HepG2 (cell line): Measurements from ENCODE around the gene TTLL10. TPM values are rescaled to one million over a fixed set of nuclear protein-coding genes. Genes with fewer than 3 reads are reported as not detected.

Experiments
- ATAC-seq: fragments of 200-7000 bp; cut with Tn5 transposase; 3 replicates; pipeline ENCODE4 v1.9.1; 2020; ENCODE audit warnings: mild to moderate bottlenecking, moderate library complexity
- BruUV-seq: library from RNA; stranded (reverse); fragments of 400-500 nt; replicated peaks from 2 replicates; lab custom pipeline; 2021; lab: Mats Ljungman, UMichigan
- CTCF ChIA-PET: fragments of 300-600 bp; formaldehyde crosslinking; extraction: SDS; loops from one replicate; lab custom pipeline; 2021; ENCODE audit warnings: low total read pairs, inconsistent platforms, low intra/inter-chr PET ratio; lab: Yijun Ruan, JAX
- POLR2A ChIA-PET: fragments of 350-600 bp; sonication (Branson Sonifier 250); formaldehyde crosslinking; loops from one replicate; lab custom pipeline; 2020; ENCODE audit warnings: antibody characterized with exemption, inconsistent platforms; lab: Yijun Ruan, JAX
- DNase-seq: peaks from one replicate; pipeline ENCODE4 v3.0.0-alpha.2; 2015; ENCODE audit warnings: low spot score
- FAIRE-seq: peaks from 3 replicates; lab custom pipeline; 2011; peaks lifted over from hg19 to GRCh38; lab: Jason Lieb, UNC
- H2AFZ ChIP-seq: one replicate; pipeline ENCODE4 v1.6.1; 2011; ENCODE audit warnings: low read length, inconsistent platforms
- H3K27ac ChIP-seq: fragments of 300-600 bp; 3 replicates; pipeline ENCODE4 v1.8.0; 2011; ENCODE audit warnings: mixed run types, mild to moderate bottlenecking, mixed read lengths, low read length, inconsistent platforms; ENCODE audit not compliant: insufficient read depth; ENCODE audit errors: extremely low read length
- H3K27me3 ChIP-seq, 2 experiments: fragments of 200-600 bp in 1 of 2; 2 replicates in 1 of 2; 3 replicates in 1 of 2; pipeline versions ENCODE4 v1.6.0 to v1.8.0; 2011; ENCODE audit warnings: low read length in 2 of 2, mild to moderate bottlenecking in 2 of 2, moderate library complexity in 2 of 2, inconsistent platforms in 1 of 2; ENCODE audit not compliant: insufficient read depth in 2 of 2, control insufficient read depth in 1 of 2
- H3K36me3 ChIP-seq, 2 experiments: fragments of 200-600 bp in 1 of 2; replicated peaks in 1 of 2; 2 replicates in 1 of 2; 3 replicates in 1 of 2; pipeline versions ENCODE4 v1.5.1 to v1.8.0; 2011; ENCODE audit warnings: low read length in 2 of 2, inconsistent platforms in 1 of 2; ENCODE audit not compliant: insufficient read depth in 2 of 2, control insufficient read depth in 1 of 2
- H3K4me1 ChIP-seq: 2 replicates; pipeline ENCODE4 v1.5.1; 2012; ENCODE audit warnings: low read length, inconsistent platforms; ENCODE audit not compliant: insufficient read depth
- H3K4me2 ChIP-seq: 2 replicates; pipeline ENCODE4 v1.6.0; 2011; ENCODE audit warnings: low read depth, low read length, inconsistent platforms
- H3K4me3 ChIP-seq, 3 experiments: fragments of 200-600 bp in 1 of 3; sonication (generic), shearing (Covaris generic) in 1 of 3; replicated peaks in 1 of 3; 2 replicates each; pipeline ENCODE4 v1.5.1; 2011 to 2016; ENCODE audit warnings: low read length in 3 of 3, inconsistent platforms in 2 of 3, low read depth in 2 of 3, mild to moderate bottlenecking in 2 of 3, control low read depth in 1 of 3, mixed read lengths in 1 of 3; ENCODE audit not compliant: insufficient read depth in 1 of 3
- H3K79me2 ChIP-seq: one replicate; pipeline ENCODE4 v1.6.1; 2011; ENCODE audit warnings: low read length, inconsistent platforms; ENCODE audit not compliant: insufficient read depth
- H3K9ac ChIP-seq: 2 replicates; pipeline ENCODE4 v1.6.0; 2011; ENCODE audit warnings: mild to moderate bottlenecking, low read depth, low read length, inconsistent platforms; ENCODE audit not compliant: insufficient read depth
- H3K9me3 ChIP-seq: 2 replicates; pipeline ENCODE4 v1.5.1; 2012; ENCODE audit warnings: mild to moderate bottlenecking, low read length
- H4K20me1 ChIP-seq: 2 replicates; pipeline ENCODE4 v1.6.0; 2011; ENCODE audit warnings: inconsistent platforms, mild to moderate bottlenecking, low read length, moderate library complexity; ENCODE audit not compliant: insufficient read depth
- CCAR2 ChIP-seq: fragments of 200-400 bp; formaldehyde crosslinking; optimal IDR thresholded peaks from 2 replicates; pipeline ENCODE3; 2018; ENCODE audit warnings: low read depth, mild to moderate bottlenecking, low read length, moderate library complexity
- ELF3 ChIP-seq: IDR thresholded peaks from 2 replicates; pipeline ENCODE4 v1.6.1; 2016; ENCODE audit warnings: missing genetic modification reagents, missing compliant biosample characterization
- GFI1 ChIP-seq: sonication (generic); formaldehyde crosslinking; IDR thresholded peaks from 2 replicates; pipeline ENCODE4 v1.5.0; 2020; ENCODE audit warnings: missing genetic modification reagents, mild to moderate bottlenecking, borderline replicate concordance
- PLSCR1 ChIP-seq: sonication (generic); formaldehyde crosslinking; IDR thresholded peaks from 2 replicates; pipeline ENCODE4 v1.5.0; 2020; ENCODE audit warnings: missing genetic modification reagents, mild to moderate bottlenecking, borderline replicate concordance
- RBAK ChIP-seq: sonication (generic); formaldehyde crosslinking; IDR thresholded peaks from 2 replicates; pipeline ENCODE4 v1.5.1; 2020; ENCODE audit warnings: mild to moderate bottlenecking, missing genetic modification reagents
- RXRB ChIP-seq: IDR thresholded peaks from 2 replicates; pipeline ENCODE4 v1.6.1; 2016; ENCODE audit warnings: borderline replicate concordance, missing genetic modification reagents, missing compliant biosample characterization
- TBX2 ChIP-seq: sonication (generic); formaldehyde crosslinking; IDR thresholded peaks from 2 replicates; pipeline ENCODE4 v1.5.0; 2020; ENCODE audit warnings: missing genetic modification reagents, mild to moderate bottlenecking, borderline replicate concordance
- TBX3 ChIP-seq: fragments of 450-650 bp; IDR thresholded peaks from 2 replicates; pipeline ENCODE4 v1.6.1; 2017; ENCODE audit warnings: antibody characterized with exemption, mild to moderate bottlenecking, inconsistent platforms, borderline replicate concordance
- UBTF ChIP-seq: sonication (generic); formaldehyde crosslinking; IDR thresholded peaks from 2 replicates; pipeline ENCODE4 v1.4.0; 2020; ENCODE audit warnings: mild to moderate bottlenecking, missing genetic modification reagents
- ZFX ChIP-seq: sonication (generic); formaldehyde crosslinking; IDR thresholded peaks from 2 replicates; pipeline ENCODE4 v1.4.0; 2020; ENCODE audit warnings: mild to moderate bottlenecking, low read depth, missing genetic modification reagents, moderate library complexity
- ZFY ChIP-seq: sonication (generic); formaldehyde crosslinking; IDR thresholded peaks from 2 replicates; pipeline ENCODE4 v1.4.0; 2020; ENCODE audit warnings: missing genetic modification reagents
- ZNF232 ChIP-seq: sonication (generic); formaldehyde crosslinking; IDR thresholded peaks from 2 replicates; pipeline ENCODE4 v1.4.0; 2020; ENCODE audit warnings: missing genetic modification reagents, borderline replicate concordance
- ZNF331 ChIP-seq: sonication (generic); formaldehyde crosslinking; IDR thresholded peaks from 2 replicates; pipeline ENCODE4 v1.4.0; 2020; ENCODE audit warnings: missing genetic modification reagents
- ZNF570 ChIP-seq: sonication (generic); formaldehyde crosslinking; IDR thresholded peaks from 2 replicates; pipeline ENCODE4 v1.4.0; 2020; ENCODE audit warnings: mild to moderate bottlenecking, missing genetic modification reagents, borderline replicate concordance
- ZNF629 ChIP-seq: sonication (generic); formaldehyde crosslinking; conservative IDR thresholded peaks from 2 replicates; pipeline ENCODE4 v1.5.0; 2020; ENCODE audit warnings: missing genetic modification reagents
- ZNF768 ChIP-seq: sonication (generic); formaldehyde crosslinking; IDR thresholded peaks from 2 replicates; pipeline ENCODE4 v1.4.0; 2020; ENCODE audit warnings: missing genetic modification reagents
- ZNF770 ChIP-seq: sonication (generic); formaldehyde crosslinking; IDR thresholded peaks from 2 replicates; pipeline ENCODE4 v1.5.0; 2020; ENCODE audit warnings: mild to moderate bottlenecking, missing genetic modification reagents
- ZNF772 ChIP-seq: sonication (generic); formaldehyde crosslinking; IDR thresholded peaks from 2 replicates; pipeline ENCODE4 v1.5.0; 2020; ENCODE audit warnings: mild to moderate bottlenecking, missing genetic modification reagents
- ZNF788 ChIP-seq: sonication (generic); formaldehyde crosslinking; IDR thresholded peaks from 2 replicates; pipeline ENCODE4 v1.5.0; 2020; ENCODE audit warnings: mild to moderate bottlenecking, missing genetic modification reagents, borderline replicate concordance
- WGBS: methylation state at CpG from one replicate; pipeline ENCODE4 v1.1.6; 2017; ENCODE audit warnings: low lambda C conversion rate; 5-methylcytosine and 5-hydroxymethylcytosine counted together
- in situ Hi-C: cut with HindIII; loops from 2 replicates; pipeline ENCODE4 v1.10.0; 2017; ENCODE audit warnings: low pct_unique_long_range_greater_than_20kb; ENCODE audit not compliant: extremely low pct_ligation_motif_present
- intact Hi-C: fragments of 100-400 bp; cut with micrococcal nuclease; formaldehyde crosslinking; loops from one replicate; pipeline ENCODE4 v1.10.0; 2022; ENCODE audit not compliant: unreplicated experiment
- polyA plus RNA-seq, 8 experiments: library from polyadenylated mRNA; depleted of rRNA in 3 of 8; stranded (reverse) in 7 of 8; unstranded in 1 of 8; fragments of >200 nt; fragmentation: Illumina TruSeq in 4 of 8; extraction: Trizol in 4 of 8; gene quantifications; 2 replicates each; pipeline versions ENCODE4 v1.2.1 to v1.2.3, GENCODE V29; 2011 to 2016; ENCODE audit warnings: low read depth in 4 of 8, missing spikeins in 1 of 8, mixed read lengths in 1 of 8; ENCODE audit not compliant: insufficient read depth in 1 of 8
- total RNA-seq, 5 experiments: library from RNA; depleted of rRNA; stranded (reverse); fragments of >200 nt; fragmentation: Illumina TruSeq; extraction: Trizol; gene quantifications; 2 replicates each; pipeline ENCODE4 v1.2.3, GENCODE V29; 2016; ENCODE audit warnings: low read depth in 1 of 5

The TTLL10 gene
- total and polyA plus RNA-seq, 2 of the 13 experiments (the other 11 are each of a cell fraction or from before 2014, with no cell fraction given), result not detected

GRCh38 chr1:1132956-1133750 is 40.5 kb upstream of the TTLL10 start:
- Histone ChIP-seq H3K36me3 (no peaks in the 10 kb centered on the region), H3K27me3 (no peaks in the 10 kb centered on the region), H3K79me2 (peaks cover 2% of the 10 kb centered on the region), H3K9me3 (no peaks in the 10 kb centered on the region), H3K9ac (no peak overlapping the region), H3K4me3 (peak overlapping the region in 2 of 3 experiments; percentile 20 to 33; a peak in 3 of 6 replicates), H3K4me1 (peaks cover 61% of the 10 kb centered on the region), H4K20me1 (no peaks in the 10 kb centered on the region), H3K27ac (peak overlapping the region; percentile 3), H3K4me2 (peak overlapping the region; percentile 64), H2AFZ (no peak overlapping the region)
- ATAC-seq, result peak; percentile 45
- no peak for DNase-seq
- in situ Hi-C loops, result no loop called here
- 52% methylated on average over 17 of the region's 32 CpGs for WGBS
- intact Hi-C loops, result no loop called here
- ChIA-PET CTCF (no interaction called here), POLR2A (interaction anchor here (1.0 kb wide), 3 partner anchors 8 to 105 kb away, joined by 3 to 4 read pairs (median 3); no protein-coding TSS in a partner anchor)
- no TSS peak for BruUV-seq
- FAIRE-seq, result no peak
- 0 out of 2 replicates have a peak, but pooled peaks have one; percentile 25 for TF ChIP-seq ZNF331 (CRISPR knock-in tag)
- no peak for TF ChIP-seq ZNF232
- TF ChIP-seq ELF3 (CRISPR knock-in tag), result 0 out of 2 replicates have a peak, but pooled peaks have one; percentile 38
- 0 out of 2 replicates have a peak, but pooled peaks have one; percentile 35 for TF ChIP-seq ZNF768 (CRISPR knock-in tag)
- no peak for TF ChIP-seq TBX3
- no peak for TF ChIP-seq ZNF570 (CRISPR knock-in tag)
- TF ChIP-seq CCAR2, result no peak
- peak; percentile 86 for TF ChIP-seq ZNF770 (CRISPR knock-in tag)
- no peak for TF ChIP-seq PLSCR1
- peak; percentile 41; the same call in 1 of the 2 replicates for TF ChIP-seq UBTF (CRISPR knock-in tag)
- 0 out of 2 replicates have a peak, but pooled peaks have one; percentile 3 for TF ChIP-seq RXRB (CRISPR knock-in tag)
- TF ChIP-seq ZFY (CRISPR knock-in tag), result peak; percentile 31; the same call in 1 of the 2 replicates
- no peak for TF ChIP-seq RBAK
- TF ChIP-seq ZNF629 (CRISPR knock-in tag), result no peak
- TF ChIP-seq ZNF772 (CRISPR knock-in tag), result 0 out of 2 replicates have a peak, but pooled peaks have one; percentile 35
- no peak for TF ChIP-seq GFI1
- TF ChIP-seq ZNF788 (CRISPR knock-in tag), result 0 out of 2 replicates have a peak, but pooled peaks have one; percentile 35
- TF ChIP-seq TBX2 (CRISPR knock-in tag), result peak; percentile 33; the same call in 1 of the 2 replicates
- TF ChIP-seq ZFX (CRISPR knock-in tag), result peak; percentile 50
